Thyroid gland (tissue), 4 donors: ENCODE data around the gene AKNA. TPM values are rescaled to one million over a fixed set of nuclear protein-coding genes. Genes with fewer than 3 reads are reported as not detected.

Experiments
- DNase-seq, 2 donors: peaks; one replicate each; pipeline ENCODE4 v3.0.0-alpha.2; 2019
- H3K27ac ChIP-seq, 3 donors: fragments of 200-600 bp; sonication (generic); 1 replicate in 2 of 3; 2 replicates in 1 of 3; pipeline ENCODE4 v1.5.1; 2016 to 2019; ENCODE audit warnings: mild to moderate bottlenecking in 1 of 3, moderate library complexity in 1 of 3
- H3K27me3 ChIP-seq: fragments of 200-600 bp; sonication (generic); one replicate; pipeline ENCODE4 v1.5.1; 2019
- H3K36me3 ChIP-seq, 2 donors: fragments of 200-600 bp; sonication (generic); one replicate each; pipeline ENCODE4 v1.5.1; 2016 to 2019
- H3K4me1 ChIP-seq, 2 donors: fragments of 200-600 bp; sonication (generic); one replicate each; pipeline ENCODE4 v1.5.1; 2017 to 2019
- H3K4me3 ChIP-seq, 3 donors: fragments of 200-600 bp; sonication (generic); replicated peaks in 1 of 3; 1 replicate in 2 of 3; 2 replicates in 1 of 3; pipeline ENCODE4 v1.5.1; 2016; ENCODE audit warnings: mild to moderate bottlenecking in 1 of 3
- H3K9me3 ChIP-seq: fragments of 200-600 bp; sonication (generic); one replicate; pipeline ENCODE4 v1.5.1; 2017
- CTCF ChIP-seq, 6 experiments: fragments of 200-600 bp in 3 of 6; fragments of 450-650 bp in 3 of 6; sonication (generic) in 3 of 6; IDR thresholded peaks; one replicate each; pipeline ENCODE4 v1.5.1; 2016 to 2019; ENCODE audit warnings: antibody characterized with exemption in 6 of 6, mild to moderate bottlenecking in 2 of 6, inconsistent platforms in 1 of 6, moderate library complexity in 1 of 6
- POLR2A ChIP-seq, 2 donors: fragments of 450-650 bp; IDR thresholded peaks; one replicate each; pipeline ENCODE4 v1.6.1; 2017; ENCODE audit warnings: antibody characterized with exemption in 2 of 2, mild to moderate bottlenecking in 2 of 2, moderate library complexity in 1 of 2
- WGBS, 2 donors: methylation state at CpG; one replicate each; pipeline ENCODE4 v1.1.5; 2017; 5-methylcytosine and 5-hydroxymethylcytosine counted together
- intact Hi-C: fragments of 100-400 bp; cut with DNase I; formaldehyde crosslinking; loops from one replicate; pipeline ENCODE4 v1.15.1; 2023
- total RNA-seq, 4 donors: library from RNA; depleted of rRNA; stranded (reverse); fragments of >200 nt; gene quantifications; one replicate each; pipeline ENCODE4 v1.2.3, GENCODE V29; 2016

AKNA gene
- total RNA-seq, 4 donors from 2014 or later = 10.0 to 17.0 (median 12.5) TPM

GRCh38 chr9:114300153-114300845 is 87.5 kb downstream of the AKNA start:
- no peaks in the 10 kb centered on the region for H3K4me1 ChIP-seq
- DNase-seq = no peak
- no peak overlapping the region for H3K4me3 ChIP-seq
- H3K27me3 ChIP-seq = no peaks in the 10 kb centered on the region
- TF ChIP-seq POLR2A (IDR thresholded peaks at IDR 0.05) (no peak), CTCF (IDR thresholded peaks at IDR 0.05) (no peak)
- intact Hi-C loops = no loop called here
- WGBS, 2 donors = 96 to 98% methylated on average over 4 of the region's 4 CpGs
- no peak overlapping the region for H3K27ac ChIP-seq
- no peaks in the 10 kb centered on the region for H3K9me3 ChIP-seq
- no peaks in the 10 kb centered on the region for H3K36me3 ChIP-seq

- no peak overlapping the region for H3K4me3 ChIP-seq
- no peak for DNase-seq
These were observed 88.3 kb downstream of the AKNA start for GRCh38 chr9:114299286-114300152.

GRCh38 chr9:114296338-114296737 is 91.4 kb downstream of the AKNA start:
- Histone ChIP-seq H3K36me3 (no peaks in the 10 kb centered on the region), H3K9me3 (no peaks in the 10 kb centered on the region), H3K27me3 (no peaks in the 10 kb centered on the region), H3K27ac (no peak overlapping the region), H3K4me3 (no peak overlapping the region), H3K4me1 (no peaks in the 10 kb centered on the region)
- no peak for TF ChIP-seq POLR2A (IDR thresholded peaks at IDR 0.05)
- TF ChIP-seq CTCF (IDR thresholded peaks at IDR 0.05) = no peak
- no peak for DNase-seq
- 95 to 98% methylated on average over 1 of the region's 1 CpG for WGBS, 2 donors
- intact Hi-C loops = no loop called here

More at GRCh38 chr9:114299286-114300152, 88.3 kb downstream of the AKNA start:
- Histone ChIP-seq H3K27me3 (no peaks in the 10 kb centered on the region), H3K27ac (no peak overlapping the region), H3K4me1 (no peaks in the 10 kb centered on the region), H3K9me3 (no peaks in the 10 kb centered on the region), H3K36me3 (no peaks in the 10 kb centered on the region)
- TF ChIP-seq POLR2A (IDR thresholded peaks at IDR 0.05) (no peak), CTCF (IDR thresholded peaks at IDR 0.05) (no peak)
- intact Hi-C loops = no loop called here
- WGBS, 2 donors = 76 to 89% methylated on average over 14 to 15 of the region's 15 CpGs

- intact Hi-C loops = loop anchor here (5.0 kb wide), 1 partner anchor 212 kb away; no protein-coding TSS in a partner anchor
- TF ChIP-seq CTCF (IDR thresholded peaks at IDR 0.05) = no peak
- TF ChIP-seq POLR2A (IDR thresholded peaks at IDR 0.05) = no peak
- Histone ChIP-seq H3K9me3 (no peaks in the 10 kb centered on the region), H3K27ac (no peak overlapping the region), H3K36me3 (no peaks in the 10 kb centered on the region), H3K4me3 (no peak overlapping the region), H3K4me1 (no peaks in the 10 kb centered on the region), H3K27me3 (no peaks in the 10 kb centered on the region)
- DNase-seq = no peak
These were observed 93.1 kb downstream of the AKNA start for GRCh38 chr9:114294664-114295063.
